SH-SY5Y (cell line): ENCODE results near the gene CNTN5.

Source experiments
- GATA2 ChIP-seq: IDR thresholded peaks from 2 replicates; pipeline ENCODE4 v1.6.1; 2011; ENCODE audit warnings: mild to moderate bottlenecking, low read depth, low read length
- GATA3 ChIP-seq: IDR thresholded peaks from 2 replicates; pipeline ENCODE4 v1.6.1; 2011; ENCODE audit warnings: low read depth, mild to moderate bottlenecking, low read length, moderate library complexity

- TF ChIP-seq GATA2 (no peak), GATA3 (no peak)
Observed at GRCh38 chr11:99781074-99781473, 760.3 kb downstream of the CNTN5 start.
